Thyroid gland (tissue), 4 donors: ENCODE results near the gene CLSTN2. TPM values are rescaled to one million over a fixed set of nuclear protein-coding genes. Genes with fewer than 3 reads are reported as not detected.

ENCODE experiments used
- DNase-seq, 2 donors: peaks; one replicate each; pipeline ENCODE4 v3.0.0-alpha.2; 2019
- H3K27ac ChIP-seq, 3 donors: fragments of 200-600 bp; sonication (generic); 1 replicate in 2 of 3; 2 replicates in 1 of 3; pipeline ENCODE4 v1.5.1; 2016 to 2019; ENCODE audit warnings: mild to moderate bottlenecking in 1 of 3, moderate library complexity in 1 of 3
- H3K27me3 ChIP-seq: fragments of 200-600 bp; sonication (generic); one replicate; pipeline ENCODE4 v1.5.1; 2019
- H3K36me3 ChIP-seq, 2 donors: fragments of 200-600 bp; sonication (generic); one replicate each; pipeline ENCODE4 v1.5.1; 2016 to 2019
- H3K4me1 ChIP-seq, 2 donors: fragments of 200-600 bp; sonication (generic); one replicate each; pipeline ENCODE4 v1.5.1; 2017 to 2019
- H3K4me3 ChIP-seq, 3 donors: fragments of 200-600 bp; sonication (generic); replicated peaks in 1 of 3; 1 replicate in 2 of 3; 2 replicates in 1 of 3; pipeline ENCODE4 v1.5.1; 2016; ENCODE audit warnings: mild to moderate bottlenecking in 1 of 3
- H3K9me3 ChIP-seq: fragments of 200-600 bp; sonication (generic); one replicate; pipeline ENCODE4 v1.5.1; 2017
- CTCF ChIP-seq, 6 experiments: fragments of 200-600 bp in 3 of 6; fragments of 450-650 bp in 3 of 6; sonication (generic) in 3 of 6; IDR thresholded peaks; one replicate each; pipeline ENCODE4 v1.5.1; 2016 to 2019; ENCODE audit warnings: antibody characterized with exemption in 6 of 6, mild to moderate bottlenecking in 2 of 6, inconsistent platforms in 1 of 6, moderate library complexity in 1 of 6
- POLR2A ChIP-seq, 2 donors: fragments of 450-650 bp; IDR thresholded peaks; one replicate each; pipeline ENCODE4 v1.6.1; 2017; ENCODE audit warnings: antibody characterized with exemption in 2 of 2, mild to moderate bottlenecking in 2 of 2, moderate library complexity in 1 of 2
- WGBS, 2 donors: methylation state at CpG; one replicate each; pipeline ENCODE4 v1.1.5; 2017; 5-methylcytosine and 5-hydroxymethylcytosine counted together
- intact Hi-C: fragments of 100-400 bp; cut with DNase I; formaldehyde crosslinking; loops from one replicate; pipeline ENCODE4 v1.15.1; 2023
- total RNA-seq, 4 donors: library from RNA; depleted of rRNA; stranded (reverse); fragments of >200 nt; gene quantifications; one replicate each; pipeline ENCODE4 v1.2.3, GENCODE V29; 2016

CLSTN2 gene
- total RNA-seq, 4 donors from 2014 or later = 9.7 to 32.9 (median 15.5) TPM

GRCh38 chr3:140396110-140396509, 461.1 kb downstream of the CLSTN2 start:
- Histone ChIP-seq H3K4me1 (peaks cover 2 to 3% of the 10 kb centered on the region in 2 donors), H3K27ac (no peak overlapping the region), H3K27me3 (no peaks in the 10 kb centered on the region), H3K9me3 (no peaks in the 10 kb centered on the region), H3K36me3 (no peaks in the 10 kb centered on the region), H3K4me3 (no peak overlapping the region)
- intact Hi-C loops = no loop called here
- TF ChIP-seq POLR2A (IDR thresholded peaks at IDR 0.05) (no peak), CTCF (IDR thresholded peaks at IDR 0.05) (no peak)
- DNase-seq = no peak
- WGBS, 2 donors = 67 to 72% methylated on average over 3 of the region's 3 CpGs

GRCh38 chr3:140397847-140398246, 462.9 kb downstream of the CLSTN2 start:
- DNase-seq = no peak
- Histone ChIP-seq H3K27ac (no peak overlapping the region), H3K36me3 (no peaks in the 10 kb centered on the region), H3K27me3 (no peaks in the 10 kb centered on the region), H3K4me3 (no peak overlapping the region), H3K9me3 (no peaks in the 10 kb centered on the region), H3K4me1 (no peaks in the 10 kb centered on the region)
- intact Hi-C loops = no loop called here
- TF ChIP-seq POLR2A (IDR thresholded peaks at IDR 0.05) = no peak
- TF ChIP-seq CTCF (IDR thresholded peaks at IDR 0.05) = no peak

- no peaks in the 10 kb centered on the region for H3K9me3 ChIP-seq
- no peaks in the 10 kb centered on the region for H3K27me3 ChIP-seq
- WGBS, 2 donors = 94 to 95% methylated on average over 2 of the region's 2 CpGs
- H3K4me1 ChIP-seq = no peaks in the 10 kb centered on the region
- TF ChIP-seq CTCF (IDR thresholded peaks at IDR 0.05) (no peak), POLR2A (IDR thresholded peaks at IDR 0.05) (no peak)
- DNase-seq = no peak
- intact Hi-C loops = no loop called here
- H3K36me3 ChIP-seq = no peaks in the 10 kb centered on the region
- no peak overlapping the region for H3K4me3 ChIP-seq
- no peak overlapping the region for H3K27ac ChIP-seq
These were observed 463.4 kb downstream of the CLSTN2 start for GRCh38 chr3:140398387-140398786.

GRCh38 chr3:140399871-140400270, 464.9 kb downstream of the CLSTN2 start:
- Histone ChIP-seq H3K27me3 (no peaks in the 10 kb centered on the region), H3K4me3 (no peak overlapping the region), H3K36me3 (no peaks in the 10 kb centered on the region), H3K9me3 (no peaks in the 10 kb centered on the region), H3K27ac (no peak overlapping the region), H3K4me1 (no peaks in the 10 kb centered on the region)
- intact Hi-C loops = no loop called here
- WGBS, 2 donors = 74 to 77% methylated on average over 2 of the region's 2 CpGs
- TF ChIP-seq POLR2A (IDR thresholded peaks at IDR 0.05) (no peak), CTCF (IDR thresholded peaks at IDR 0.05) (no peak)
- no peak for DNase-seq

- Histone ChIP-seq H3K9me3 (no peaks in the 10 kb centered on the region), H3K27me3 (no peaks in the 10 kb centered on the region), H3K27ac (no peak overlapping the region), H3K4me1 (no peaks in the 10 kb centered on the region), H3K36me3 (no peaks in the 10 kb centered on the region), H3K4me3 (no peak overlapping the region)
- no peak for TF ChIP-seq CTCF (IDR thresholded peaks at IDR 0.05)
- TF ChIP-seq POLR2A (IDR thresholded peaks at IDR 0.05) = no peak
- intact Hi-C loops = no loop called here
- WGBS, 2 donors = 80 to 83% methylated on average over 2 of the region's 2 CpGs
- DNase-seq = no peak
These were observed 468.1 kb downstream of the CLSTN2 start for GRCh38 chr3:140403079-140403478.
